ENCODE measurements around the gene SNRPD3.

DNA sequence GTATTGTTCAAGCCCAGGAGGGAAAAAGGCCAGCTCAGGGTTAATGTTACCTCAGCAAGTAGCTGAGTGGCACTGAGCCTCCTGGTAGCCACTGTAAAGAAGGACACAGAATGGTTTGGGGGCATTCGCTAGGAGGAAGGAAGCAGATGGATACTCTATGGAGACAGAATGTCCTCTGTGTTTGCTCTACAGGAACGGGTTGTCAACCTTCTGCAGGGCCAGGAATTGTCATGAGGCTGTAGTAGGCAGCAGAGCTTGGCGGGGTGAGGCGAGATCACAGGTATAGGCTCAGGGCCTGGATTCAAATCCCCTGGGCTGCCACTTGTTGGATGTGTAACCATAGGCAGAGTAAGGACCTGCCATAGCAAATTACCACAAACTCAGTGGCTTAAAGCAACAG, 40.1 kb downstream of the SNRPD3 start:
- TF ChIP-seq, protein P1, sequence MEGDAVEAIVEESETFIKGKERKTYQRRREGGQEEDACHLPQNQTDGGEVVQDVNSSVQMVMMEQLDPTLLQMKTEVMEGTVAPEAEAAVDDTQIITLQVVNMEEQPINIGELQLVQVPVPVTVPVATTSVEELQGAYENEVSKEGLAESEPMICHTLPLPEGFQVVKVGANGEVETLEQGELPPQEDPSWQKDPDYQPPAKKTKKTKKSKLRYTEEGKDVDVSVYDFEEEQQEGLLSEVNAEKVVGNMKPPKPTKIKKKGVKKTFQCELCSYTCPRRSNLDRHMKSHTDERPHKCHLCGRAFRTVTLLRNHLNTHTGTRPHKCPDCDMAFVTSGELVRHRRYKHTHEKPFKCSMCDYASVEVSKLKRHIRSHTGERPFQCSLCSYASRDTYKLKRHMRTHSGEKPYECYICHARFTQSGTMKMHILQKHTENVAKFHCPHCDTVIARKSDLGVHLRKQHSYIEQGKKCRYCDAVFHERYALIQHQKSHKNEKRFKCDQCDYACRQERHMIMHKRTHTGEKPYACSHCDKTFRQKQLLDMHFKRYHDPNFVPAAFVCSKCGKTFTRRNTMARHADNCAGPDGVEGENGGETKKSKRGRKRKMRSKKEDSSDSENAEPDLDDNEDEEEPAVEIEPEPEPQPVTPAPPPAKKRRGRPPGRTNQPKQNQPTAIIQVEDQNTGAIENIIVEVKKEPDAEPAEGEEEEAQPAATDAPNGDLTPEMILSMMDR (conservative IDR thresholded peaks at IDR 0.05; ENCODE audit: low read depth, low read length): no peak
- no peak for TF ChIP-seq EZH2 (IDR thresholded peaks at IDR 0.05; ENCODE audit: borderline replicate concordance, low read depth, low read length, poor library complexity, severe bottlenecking)

All from A673 (cell line).